H9 (cell line): ENCODE data around the gene MED9. TPM values are rescaled to one million over a fixed set of nuclear protein-coding genes. Genes with fewer than 3 reads are reported as not detected.
A peak's percentile ranks its signal among the peaks of the same experiment; 100 is the strongest.

Experiments
- DNase-seq: peaks from one replicate; pipeline ENCODE4 v3.0.0-alpha.2; 2017
- H2AFZ ChIP-seq: one replicate; pipeline ENCODE4 v1.6.1; 2013; ENCODE audit warnings: mild to moderate bottlenecking, low read length, control low read depth, moderate library complexity
- H2AK5ac ChIP-seq: 2 replicates; pipeline ENCODE4 v1.6.1; 2013; ENCODE audit warnings: low read length, control low read depth, mixed read lengths; ENCODE audit not compliant: insufficient read length
- H2BK120ac ChIP-seq: one replicate; pipeline ENCODE4 v1.6.1; 2013; ENCODE audit warnings: low read depth, mild to moderate bottlenecking, low read length, control low read depth, inconsistent platforms; ENCODE audit not compliant: poor library complexity, severe bottlenecking
- H2BK12ac ChIP-seq: 2 replicates; pipeline ENCODE4 v1.6.1; 2013; ENCODE audit warnings: low read length, control low read depth, mixed read lengths, low read depth; ENCODE audit not compliant: insufficient read length
- H2BK15ac ChIP-seq: 2 replicates; pipeline ENCODE4 v1.6.1; 2013; ENCODE audit warnings: low read depth, low read length, control low read depth
- H2BK20ac ChIP-seq: one replicate; pipeline ENCODE4 v1.6.1; 2013; ENCODE audit warnings: low read depth, mild to moderate bottlenecking, low read length, control low read depth, inconsistent platforms; ENCODE audit not compliant: poor library complexity, severe bottlenecking
- H2BK5ac ChIP-seq: 2 replicates; pipeline ENCODE4 v1.6.1; 2013; ENCODE audit warnings: low read length, control low read depth, mixed read lengths; ENCODE audit not compliant: insufficient read length
- H3K14ac ChIP-seq: 2 replicates; pipeline ENCODE4 v1.6.1; 2013; ENCODE audit warnings: low read length, control low read depth; ENCODE audit not compliant: insufficient read depth
- H3K18ac ChIP-seq: 2 replicates; pipeline ENCODE4 v1.6.1; 2013; ENCODE audit warnings: low read depth, mild to moderate bottlenecking, mixed read lengths, low read length, control low read depth; ENCODE audit not compliant: insufficient read length
- H3K23ac ChIP-seq: 2 replicates; pipeline ENCODE4 v1.6.1; 2013; ENCODE audit warnings: low read length, control low read depth, mixed read lengths, low read depth; ENCODE audit not compliant: insufficient read length
- H3K23me2 ChIP-seq: 2 replicates; pipeline ENCODE4 v1.6.1; 2013; ENCODE audit warnings: low read depth, mild to moderate bottlenecking, mixed read lengths, low read length, control low read depth; ENCODE audit not compliant: insufficient read length, poor library complexity, severe bottlenecking
- H3K27ac ChIP-seq: 2 replicates; pipeline ENCODE4 v1.5.1; 2013; ENCODE audit warnings: low read length, control low read depth, mixed read lengths, low read depth; ENCODE audit not compliant: insufficient read length
- H3K27me3 ChIP-seq: 2 replicates; pipeline ENCODE4 v1.6.1; 2013; ENCODE audit warnings: low read length, control low read depth, inconsistent platforms; ENCODE audit not compliant: insufficient read depth
- H3K4ac ChIP-seq: 2 replicates; pipeline ENCODE4 v1.6.1; 2013; ENCODE audit warnings: low read depth, mild to moderate bottlenecking, control low read depth, inconsistent platforms, low read length, moderate library complexity
- H3K4me1 ChIP-seq: 2 replicates; pipeline ENCODE4 v1.6.1; 2013; ENCODE audit warnings: low read length, control low read depth, inconsistent platforms; ENCODE audit not compliant: insufficient read depth
- H3K4me2 ChIP-seq: 2 replicates; pipeline ENCODE4 v1.6.1; 2013; ENCODE audit warnings: low read length, control low read depth, mixed read lengths; ENCODE audit not compliant: insufficient read length, insufficient read depth
- H3K56ac ChIP-seq: 2 replicates; pipeline ENCODE4 v1.6.1; 2013; ENCODE audit warnings: low read depth, mild to moderate bottlenecking, mixed read lengths, low read length, control low read depth; ENCODE audit not compliant: insufficient read length
- H3K79me1 ChIP-seq: 2 replicates; pipeline ENCODE4 v1.6.1; 2013; ENCODE audit warnings: low read depth, mild to moderate bottlenecking, moderate library complexity, low read length, control low read depth, inconsistent platforms; ENCODE audit not compliant: insufficient read depth, poor library complexity, severe bottlenecking
- H3K79me2 ChIP-seq: 2 replicates; pipeline ENCODE4 v1.6.1; 2013; ENCODE audit warnings: low read length, control low read depth, inconsistent platforms; ENCODE audit not compliant: insufficient read depth
- H3K9ac ChIP-seq: 2 replicates; pipeline ENCODE4 v1.6.1; 2013; ENCODE audit warnings: low read length, control low read depth, mixed read lengths; ENCODE audit not compliant: insufficient read length; ENCODE audit errors: extremely low read depth
- H3K9me3 ChIP-seq: one replicate; pipeline ENCODE4 v1.6.1; 2013; ENCODE audit warnings: low read depth, low read length, inconsistent platforms; ENCODE audit not compliant: control insufficient read depth
- H3T11ph ChIP-seq: one replicate; pipeline ENCODE4 v1.6.1; 2013; ENCODE audit warnings: mild to moderate bottlenecking, low read length, control low read depth, inconsistent platforms
- H4K20me1 ChIP-seq: one replicate; pipeline ENCODE4 v1.6.1; 2013; ENCODE audit not compliant: control insufficient read depth, insufficient read length, insufficient read depth
- H4K5ac ChIP-seq: 2 replicates; pipeline ENCODE4 v1.6.1; 2013; ENCODE audit warnings: low read depth, mild to moderate bottlenecking, mixed read lengths, low read length, control low read depth; ENCODE audit not compliant: insufficient read length
- H4K8ac ChIP-seq: replicated peaks from 2 replicates; pipeline ENCODE4 v1.6.1; 2013; ENCODE audit warnings: low read length, control low read depth, mixed read lengths, low read depth; ENCODE audit not compliant: insufficient read length
- H4K91ac ChIP-seq: 2 replicates; pipeline ENCODE4 v1.6.1; 2013; ENCODE audit warnings: low read depth, mild to moderate bottlenecking, moderate library complexity, mixed read lengths, low read length, control low read depth; ENCODE audit not compliant: insufficient read length
- H3K27ac Mint-ChIP-seq, 3 experiments: 2 replicates in 2 of 3; 3 replicates in 1 of 3; pipeline ENCODE4 v1.8.0; 2020 to 2021; ENCODE audit warnings: mixed read lengths in 3 of 3, mild to moderate bottlenecking in 1 of 3, moderate library complexity in 1 of 3
- H3K27me3 Mint-ChIP-seq: 2 replicates; pipeline ENCODE4 v1.8.0; 2021; ENCODE audit warnings: low read depth, mild to moderate bottlenecking, moderate library complexity, mixed read lengths
- H3K36me3 Mint-ChIP-seq, 3 experiments: 2 replicates in 2 of 3; 3 replicates in 1 of 3; pipeline ENCODE4 v1.8.0; 2020 to 2021; ENCODE audit warnings: low read depth in 3 of 3, mixed read lengths in 3 of 3; ENCODE audit not compliant: insufficient read depth in 1 of 3
- H3K4me1 Mint-ChIP-seq, 2 experiments: 2 replicates each; pipeline ENCODE4 v1.8.0; 2020; ENCODE audit warnings: mixed read lengths in 2 of 2
- H3K4me3 Mint-ChIP-seq, 2 experiments: 2 replicates in 1 of 2; 3 replicates in 1 of 2; pipeline ENCODE4 v1.8.0; 2020 to 2021; ENCODE audit warnings: mild to moderate bottlenecking in 2 of 2, mixed read lengths in 2 of 2, moderate library complexity in 1 of 2
- H3K9me3 Mint-ChIP-seq, 2 experiments: 2 replicates in 1 of 2; 3 replicates in 1 of 2; pipeline ENCODE4 v1.8.0; 2020; ENCODE audit warnings: mild to moderate bottlenecking in 2 of 2, mixed read lengths in 2 of 2, moderate library complexity in 1 of 2
- CTCF ChIP-seq: fragments of 200-600 bp; sonication (generic); conservative IDR thresholded peaks from 3 replicates; pipeline ENCODE4 v1.8.0; 2021; ENCODE audit warnings: antibody characterized with exemption, mild to moderate bottlenecking
- WGBS: extraction: QIAGEN DNeasy Blood & Tissue Kit; methylation state at CpG from one replicate; pipeline ENCODE4 v1.1.7; 2013; ENCODE audit warnings: missing lambda C conversion rate, low lambda C conversion rate, mixed read lengths; ENCODE audit not compliant: insufficient read length; ENCODE audit errors: extremely low coverage; 5-methylcytosine and 5-hydroxymethylcytosine counted together
- total RNA-seq: library from RNA; stranded (reverse); gene quantifications from 2 replicates; pipeline ENCODE4 v1.2.1, GENCODE V29; 2021

The MED9 gene
- total RNA-seq, 1 experiment from 2014 or later, result 20.0 TPM

DNA sequence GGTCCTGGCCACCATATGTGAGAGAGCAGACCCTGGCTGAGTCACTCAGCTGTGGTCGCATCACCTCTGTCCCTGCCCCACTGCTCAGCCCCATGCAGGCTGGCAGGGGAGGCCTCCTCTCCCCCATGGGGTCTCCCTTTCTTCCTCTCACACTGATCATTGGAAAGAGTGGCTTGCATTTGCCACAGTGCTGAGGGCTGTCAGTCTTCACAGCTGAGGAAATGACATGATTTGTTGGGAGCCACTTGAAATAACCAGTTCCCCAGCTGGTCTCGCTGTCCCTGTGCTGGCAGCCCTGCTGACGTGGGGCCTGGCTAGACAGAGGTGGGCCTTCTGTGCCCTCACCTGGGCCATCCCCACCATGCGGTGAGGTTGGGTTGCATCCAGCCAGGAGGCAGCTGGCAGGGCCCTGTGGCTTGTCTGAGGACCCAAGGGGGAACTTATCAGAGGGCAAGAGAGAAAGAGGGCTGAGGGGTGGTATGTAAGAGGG lies 30.1 kb upstream of the MED9 start:
- H3K23ac ChIP-seq, result no peak overlapping the region
- DNase-seq, result no peak
- no peak for TF ChIP-seq CTCF
- no peaks in the 10 kb centered on the region for H3K79me1 ChIP-seq
- no peak overlapping the region for H4K8ac ChIP-seq
- no peak overlapping the region for H3K9ac ChIP-seq
- no peak overlapping the region for H3T11ph ChIP-seq
- H3K4me3 Mint-ChIP-seq, result no peak overlapping the region
- no peak overlapping the region for H2BK15ac ChIP-seq
- H3K27ac ChIP-seq, result no peak overlapping the region
- H2AK5ac ChIP-seq, result no peak overlapping the region
- no peak overlapping the region for H3K4me2 ChIP-seq
- peaks cover 0 to 4% (median 0%) of the 10 kb centered on the region in 3 experiments; a peak in 2 of 7 replicates for H3K36me3 Mint-ChIP-seq
- no peak overlapping the region for H2AFZ ChIP-seq
- no peaks in the 10 kb centered on the region for H3K27me3 ChIP-seq
- H3K9me3 ChIP-seq, result no peaks in the 10 kb centered on the region
- peaks cover 5 to 8% of the 10 kb centered on the region in 2 experiments; a peak in 3 of 5 replicates for H3K9me3 Mint-ChIP-seq
- H4K5ac ChIP-seq, result no peak overlapping the region
- H2BK12ac ChIP-seq, result no peak overlapping the region
- H4K91ac ChIP-seq, result no peak overlapping the region
- H3K4me1 Mint-ChIP-seq, result peaks cover 18 to 20% of the 10 kb centered on the region in 2 experiments
- H3K23me2 ChIP-seq, result no peaks in the 10 kb centered on the region
- no peaks in the 10 kb centered on the region for H3K79me2 ChIP-seq
- no peak overlapping the region for H3K56ac ChIP-seq
- no CpG with 5 or more reads among the region's 4 CpGs for WGBS
- H4K20me1 ChIP-seq, result no peaks in the 10 kb centered on the region
- H3K14ac ChIP-seq, result no peak overlapping the region; the same call in 1 of the 2 replicates
- no peak overlapping the region for H3K4ac ChIP-seq
- H3K27ac Mint-ChIP-seq, result peak overlapping the region in 1 of 3 experiments; percentile 96; a peak in 2 of 7 replicates
- H3K27me3 Mint-ChIP-seq, result peaks cover 28% of the 10 kb centered on the region
- no peak overlapping the region for H2BK20ac ChIP-seq
- H2BK5ac ChIP-seq, result no peak overlapping the region
- H3K18ac ChIP-seq, result no peak overlapping the region
- H2BK120ac ChIP-seq, result no peak overlapping the region
- no peaks in the 10 kb centered on the region; the same call in 1 of the 2 replicates for H3K4me1 ChIP-seq
